IMR-90 (cell line): Measurements from ENCODE around the gene OFD1. TPM values are rescaled to one million over a fixed set of nuclear protein-coding genes. Genes with fewer than 3 reads are reported as not detected.

ENCODE experiments used
- ATAC-seq: fragments of 200-7000 bp; cut with Tn5 transposase; 2 replicates; pipeline ENCODE4 v1.9.1; 2020; ENCODE audit warnings: low read depth, mild to moderate bottlenecking, moderate library complexity
- BruUV-seq: library from RNA; stranded (reverse); fragments of 400-500 nt; replicated peaks from 2 replicates; lab custom pipeline; 2021; lab: Mats Ljungman, UMichigan
- CTCF ChIA-PET: fragments of 300-600 bp; formaldehyde crosslinking; extraction: SDS; loops from one replicate; lab custom pipeline; 2021; ENCODE audit warnings: antibody characterized with exemption; lab: Yijun Ruan, JAX
- POLR2A ChIA-PET: fragments of 300-600 bp; sonication (Branson Sonifier 250); formaldehyde crosslinking; loops from one replicate; lab custom pipeline; 2022; ENCODE audit warnings: antibody characterized with exemption; ENCODE audit not compliant: unreplicated experiment; lab: Charles Lee
- DNase-seq: peaks from one replicate; pipeline ENCODE4 v3.0.0; 2013
- H2AFZ ChIP-seq: replicated peaks from 2 replicates; pipeline ENCODE3; 2013; ENCODE audit warnings: low read length, mild to moderate bottlenecking; ENCODE audit not compliant: poor library complexity
- H2AK5ac ChIP-seq: 2 replicates; pipeline ENCODE4 v1.6.1; 2013; ENCODE audit warnings: low read depth, low read length, inconsistent platforms
- H2AK9ac ChIP-seq: replicated peaks from 2 replicates; pipeline ENCODE3; 2013; ENCODE audit warnings: mild to moderate bottlenecking, low read depth, low read length, moderate library complexity; ENCODE audit not compliant: poor library complexity
- H2BK120ac ChIP-seq: 2 replicates; pipeline ENCODE4 v1.6.1; 2013; ENCODE audit warnings: low read depth, low read length, inconsistent platforms
- H2BK15ac ChIP-seq: 3 replicates; pipeline ENCODE4 v1.6.1; 2013; ENCODE audit warnings: low read depth, low read length, inconsistent platforms
- H2BK20ac ChIP-seq: 2 replicates; pipeline ENCODE4 v1.6.1; 2013; ENCODE audit warnings: low read depth, mild to moderate bottlenecking, inconsistent platforms, low read length, moderate library complexity
- H2BK5ac ChIP-seq: 2 replicates; pipeline ENCODE4 v1.6.1; 2013; ENCODE audit warnings: mild to moderate bottlenecking, low read depth, low read length, inconsistent platforms; ENCODE audit not compliant: poor library complexity, severe bottlenecking
- H3K14ac ChIP-seq: replicated peaks from 2 replicates; pipeline ENCODE4 v1.6.1; 2013; ENCODE audit warnings: low read depth, low read length, inconsistent platforms
- H3K18ac ChIP-seq: 2 replicates; pipeline ENCODE4 v1.6.1; 2013; ENCODE audit warnings: low read depth, low read length, control low read depth
- H3K23ac ChIP-seq: 2 replicates; pipeline ENCODE4 v1.6.1; 2013; ENCODE audit warnings: low read depth, low read length, inconsistent platforms
- H3K27ac ChIP-seq: 2 replicates; pipeline ENCODE4 v1.5.1; 2013; ENCODE audit warnings: mild to moderate bottlenecking, control low read depth, low read length; ENCODE audit not compliant: insufficient read depth
- H3K27me3 ChIP-seq: 2 replicates; pipeline ENCODE4 v1.6.1; 2013; ENCODE audit warnings: low read length; ENCODE audit not compliant: control insufficient read depth, insufficient read depth
- H3K36me3 ChIP-seq: 2 replicates; pipeline ENCODE4 v1.6.1; 2013; ENCODE audit warnings: low read length, mixed read lengths; ENCODE audit not compliant: control insufficient read depth, insufficient read depth
- H3K4ac ChIP-seq: 2 replicates; pipeline ENCODE4 v1.6.1; 2013; ENCODE audit warnings: low read depth, low read length, inconsistent platforms
- H3K4me1 ChIP-seq: 2 replicates; pipeline ENCODE4 v1.6.1; 2013; ENCODE audit warnings: low read length, mixed read lengths; ENCODE audit not compliant: control insufficient read depth, insufficient read depth
- H3K4me2 ChIP-seq: 2 replicates; pipeline ENCODE4 v1.6.1; 2013; ENCODE audit warnings: low read depth, mild to moderate bottlenecking, control low read depth, low read length, moderate library complexity
- H3K4me3 ChIP-seq: 2 replicates; pipeline ENCODE4 v1.5.1; 2013; ENCODE audit warnings: low read depth, mild to moderate bottlenecking, control low read depth, low read length, moderate library complexity; ENCODE audit not compliant: insufficient read depth
- H3K56ac ChIP-seq: 2 replicates; pipeline ENCODE4 v1.6.1; 2013; ENCODE audit warnings: low read length, inconsistent platforms; ENCODE audit not compliant: insufficient read depth; ENCODE audit errors: extremely low read depth
- H3K79me1 ChIP-seq, 2 experiments: 2 replicates each; pipeline ENCODE4 v1.6.1; 2013; ENCODE audit warnings: low read length in 2 of 2, inconsistent platforms in 1 of 2, low read depth in 1 of 2
- H3K9ac ChIP-seq: 2 replicates; pipeline ENCODE4 v1.6.1; 2013; ENCODE audit warnings: low read depth, low read length, control low read depth
- H3K9me1 ChIP-seq: 2 replicates; pipeline ENCODE4 v1.6.1; 2013; ENCODE audit warnings: low read length, inconsistent platforms; ENCODE audit not compliant: insufficient read depth
- H3K9me3 ChIP-seq: 2 replicates; pipeline ENCODE4 v1.6.1; 2013; ENCODE audit warnings: low read length; ENCODE audit not compliant: control insufficient read depth, insufficient read depth
- H4K20me1 ChIP-seq: 2 replicates; pipeline ENCODE4 v1.6.1; 2013; ENCODE audit warnings: low read length, inconsistent platforms; ENCODE audit not compliant: insufficient read depth
- H4K5ac ChIP-seq: 2 replicates; pipeline ENCODE4 v1.6.1; 2013; ENCODE audit warnings: mild to moderate bottlenecking, low read depth, low read length, control low read depth
- H4K8ac ChIP-seq, 2 experiments: 2 replicates each; pipeline ENCODE4 v1.6.1; 2013; ENCODE audit warnings: low read depth in 2 of 2, low read length in 2 of 2, control low read depth in 1 of 2, inconsistent platforms in 1 of 2
- H4K91ac ChIP-seq: 2 replicates; pipeline ENCODE4 v1.6.1; 2013; ENCODE audit warnings: low read depth, low read length, inconsistent platforms; ENCODE audit not compliant: insufficient read depth
- BHLHE40 ChIP-seq: fragments of 150-350 bp; IDR thresholded peaks from 2 replicates; pipeline ENCODE4 v1.6.1; 2016; ENCODE audit warnings: mild to moderate bottlenecking, low read depth, low read length
- CEBPB ChIP-seq: IDR thresholded peaks from 2 replicates; pipeline ENCODE4 v1.6.1; 2012; ENCODE audit warnings: low read depth, low read length, improper control_type of control experiment
- CHD1 ChIP-seq: IDR thresholded peaks from 2 replicates; pipeline ENCODE4 v1.6.1; 2012; ENCODE audit warnings: low read depth, low read length, improper control_type of control experiment
- FOS ChIP-seq: fragments of 150-350 bp; IDR thresholded peaks from 2 replicates; pipeline ENCODE4 v1.6.1; 2016; ENCODE audit warnings: low read depth, low read length
- MAFK ChIP-seq: IDR thresholded peaks from 2 replicates; pipeline ENCODE4 v1.6.1; 2012; ENCODE audit warnings: low read depth, low read length, improper control_type of control experiment
- MXI1 ChIP-seq: IDR thresholded peaks from 2 replicates; pipeline ENCODE4 v1.6.1; 2012; ENCODE audit warnings: low read depth, mild to moderate bottlenecking, low read length, moderate library complexity, borderline replicate concordance
- NFE2L2 ChIP-seq: fragments of 150-350 bp; IDR thresholded peaks from 2 replicates; pipeline ENCODE4 v1.6.1; 2016; ENCODE audit warnings: low read depth, mild to moderate bottlenecking, low read length
- POLR2A ChIP-seq: IDR thresholded peaks from 2 replicates; pipeline ENCODE4 v1.6.1; 2012; ENCODE audit warnings: mild to moderate bottlenecking, low read depth, low read length
- RAD21 ChIP-seq: IDR thresholded peaks from 2 replicates; pipeline ENCODE4 v1.6.1; 2012; ENCODE audit warnings: low read length, improper control_type of control experiment
- RCOR1 ChIP-seq: IDR thresholded peaks from 2 replicates; pipeline ENCODE4 v1.6.1; 2012; ENCODE audit warnings: mild to moderate bottlenecking, low read length, improper control_type of control experiment; ENCODE audit not compliant: insufficient replicate concordance
- RFX5 ChIP-seq: IDR thresholded peaks from 2 replicates; pipeline ENCODE4 v1.8.0; 2012; ENCODE audit warnings: low read depth, mild to moderate bottlenecking, low read length, moderate library complexity
- SMC3 ChIP-seq: fragments of 150-350 bp; IDR thresholded peaks from 2 replicates; pipeline ENCODE4 v1.6.1; 2016; ENCODE audit warnings: low read depth, mild to moderate bottlenecking, antibody characterized with exemption, low read length, moderate library complexity
- WGBS, 2 experiments: methylation state at CpG; one replicate each; pipeline versions ENCODE4 v1.1.5 to v1.1.7; 2013; ENCODE audit warnings: missing lambda C conversion rate in 2 of 2; ENCODE audit not compliant: insufficient read length in 1 of 2; ENCODE audit errors: extremely low coverage in 2 of 2; 5-methylcytosine and 5-hydroxymethylcytosine counted together
- dilution Hi-C: fragments of 300-500 bp; cut with HindIII; formaldehyde crosslinking; loops from one replicate; pipeline ENCODE4 v1.14.3; 2018; ENCODE audit warnings: low sequenced_read_pairs; ENCODE audit not compliant: unreplicated experiment
- in situ Hi-C: fragments of 300-500 bp; cut with MboI; formaldehyde crosslinking; loops from 3 replicates; pipeline ENCODE4 v1.14.3; 2019; ENCODE audit warnings: low sequenced_read_pairs, inconsistent platforms, mixed read lengths
- intact Hi-C: fragments of 100-400 bp; cut with micrococcal nuclease; formaldehyde crosslinking; loops from 2 replicates; pipeline ENCODE4 v1.10.0; 2022
- polyA plus RNA-seq, 3 experiments: library from polyadenylated mRNA; depleted of rRNA; stranded (reverse); fragments of >200 nt; gene quantifications; 2 replicates each; pipeline ENCODE4 v1.2.3, GENCODE V29; 2012; ENCODE audit warnings: low replicate concordance in 1 of 3
- total RNA-seq: library from RNA; depleted of rRNA; stranded (reverse); fragments of >200 nt; gene quantifications from 2 replicates; pipeline ENCODE4 v1.2.3, GENCODE V29; 2012
- TF ChIP-seq, protein P1 (sequence below): fragments of 150-350 bp; IDR thresholded peaks from 2 replicates; pipeline ENCODE4 v1.6.1; 2017; ENCODE audit warnings: mild to moderate bottlenecking, antibody characterized with exemption, low read length, low read depth
- TF ChIP-seq, protein P2 (sequence below): conservative IDR thresholded peaks from 2 replicates; pipeline ENCODE4 v1.5.1; 2012; ENCODE audit warnings: mild to moderate bottlenecking, low read depth, low read length, improper control_type of control experiment
- TF ChIP-seq, protein P3 (sequence below): fragments of 150-350 bp; IDR thresholded peaks from 2 replicates; pipeline ENCODE4 v1.6.1; 2016; ENCODE audit warnings: low read depth, mild to moderate bottlenecking, low read length, moderate library complexity, borderline replicate concordance

The OFD1 gene
- total and polyA plus RNA-seq, 2 of the 4 experiments (the other 2 are of a cell fraction) = 8.4 to 8.6 TPM

DNA sequence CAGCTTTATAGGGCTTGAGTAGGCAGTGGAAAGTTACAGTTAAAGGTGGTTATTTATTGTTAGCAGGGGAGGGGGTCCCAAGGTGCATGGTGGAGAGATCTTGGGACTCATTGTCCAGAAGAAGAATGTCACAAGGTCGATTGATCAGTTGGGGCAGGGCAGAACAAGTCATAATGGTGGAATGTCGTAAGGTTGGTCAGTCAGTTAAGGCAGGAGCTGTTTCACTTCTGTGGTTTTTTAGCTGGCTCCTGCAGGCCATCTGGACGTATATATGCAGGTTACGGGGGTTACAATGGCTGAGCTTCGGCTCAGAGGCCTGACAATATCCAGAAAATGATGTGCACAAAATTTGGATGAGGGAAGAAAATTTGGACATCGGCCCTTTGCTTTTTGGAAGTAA is 7.1 kb downstream of the OFD1 start:
- Histone ChIP-seq H3K23ac (no peak overlapping the region), H2BK5ac (no peak overlapping the region), H4K91ac (no peak overlapping the region), H3K14ac (no peak overlapping the region), H4K20me1 (no peaks in the 10 kb centered on the region), H2BK15ac (no peak overlapping the region), H3K9me3 (no peaks in the 10 kb centered on the region), H3K27me3 (no peaks in the 10 kb centered on the region), H2AK5ac (no peak overlapping the region), H3K4me2 (no peak overlapping the region), H3K4me1 (no peaks in the 10 kb centered on the region), H3K27ac (no peak overlapping the region), H2BK120ac (no peak overlapping the region), H3K9ac (no peak overlapping the region), H3K36me3 (peaks cover 4% of the 10 kb centered on the region), H3K4me3 (no peak overlapping the region), H2AK9ac (no peak overlapping the region), H2AFZ (no peak overlapping the region), H3K9me1 (no peaks in the 10 kb centered on the region), H4K5ac (no peak overlapping the region), H3K4ac (no peak overlapping the region), H4K8ac (no peak overlapping the region), H3K18ac (no peak overlapping the region), H2BK20ac (no peak overlapping the region), H3K56ac (no peak overlapping the region), H3K79me1 (peaks cover 0 to 2% of the 10 kb centered on the region in 2 experiments; a peak in 2 of 4 replicates)
- in situ Hi-C loops (loop anchor here (10.0 to 25.0 kb wide), 2 partner anchors 227 to 779 kb away; no protein-coding TSS in a partner anchor), intact Hi-C loops (loop anchor here (10.0 kb wide), 1 partner anchor 927 kb away; no protein-coding TSS in a partner anchor), dilution Hi-C loops (no loop called here)
- ATAC-seq = no peak
- 73% methylated on average over 3 of the region's 6 CpGs; no CpG with 5 or more reads in 1 of the 2 experiments for WGBS, 2 experiments
- no peak for DNase-seq
- ChIA-PET CTCF (no interaction called here), POLR2A (no interaction called here)
- no peak for TF ChIP-seq RCOR1
- TF ChIP-seq, protein P1, sequence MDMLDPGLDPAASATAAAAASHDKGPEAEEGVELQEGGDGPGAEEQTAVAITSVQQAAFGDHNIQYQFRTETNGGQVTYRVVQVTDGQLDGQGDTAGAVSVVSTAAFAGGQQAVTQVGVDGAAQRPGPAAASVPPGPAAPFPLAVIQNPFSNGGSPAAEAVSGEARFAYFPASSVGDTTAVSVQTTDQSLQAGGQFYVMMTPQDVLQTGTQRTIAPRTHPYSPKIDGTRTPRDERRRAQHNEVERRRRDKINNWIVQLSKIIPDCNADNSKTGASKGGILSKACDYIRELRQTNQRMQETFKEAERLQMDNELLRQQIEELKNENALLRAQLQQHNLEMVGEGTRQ = no peak
- TF ChIP-seq MXI1 = no peak
- no peak for TF ChIP-seq RAD21
- TF ChIP-seq RFX5 = no peak
- no peak for TF ChIP-seq POLR2A
- no peak for TF ChIP-seq NFE2L2
- no peak for TF ChIP-seq SMC3
- TF ChIP-seq, protein P2, sequence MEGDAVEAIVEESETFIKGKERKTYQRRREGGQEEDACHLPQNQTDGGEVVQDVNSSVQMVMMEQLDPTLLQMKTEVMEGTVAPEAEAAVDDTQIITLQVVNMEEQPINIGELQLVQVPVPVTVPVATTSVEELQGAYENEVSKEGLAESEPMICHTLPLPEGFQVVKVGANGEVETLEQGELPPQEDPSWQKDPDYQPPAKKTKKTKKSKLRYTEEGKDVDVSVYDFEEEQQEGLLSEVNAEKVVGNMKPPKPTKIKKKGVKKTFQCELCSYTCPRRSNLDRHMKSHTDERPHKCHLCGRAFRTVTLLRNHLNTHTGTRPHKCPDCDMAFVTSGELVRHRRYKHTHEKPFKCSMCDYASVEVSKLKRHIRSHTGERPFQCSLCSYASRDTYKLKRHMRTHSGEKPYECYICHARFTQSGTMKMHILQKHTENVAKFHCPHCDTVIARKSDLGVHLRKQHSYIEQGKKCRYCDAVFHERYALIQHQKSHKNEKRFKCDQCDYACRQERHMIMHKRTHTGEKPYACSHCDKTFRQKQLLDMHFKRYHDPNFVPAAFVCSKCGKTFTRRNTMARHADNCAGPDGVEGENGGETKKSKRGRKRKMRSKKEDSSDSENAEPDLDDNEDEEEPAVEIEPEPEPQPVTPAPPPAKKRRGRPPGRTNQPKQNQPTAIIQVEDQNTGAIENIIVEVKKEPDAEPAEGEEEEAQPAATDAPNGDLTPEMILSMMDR = no peak
- TF ChIP-seq FOS = no peak
- TF ChIP-seq, protein P3, sequence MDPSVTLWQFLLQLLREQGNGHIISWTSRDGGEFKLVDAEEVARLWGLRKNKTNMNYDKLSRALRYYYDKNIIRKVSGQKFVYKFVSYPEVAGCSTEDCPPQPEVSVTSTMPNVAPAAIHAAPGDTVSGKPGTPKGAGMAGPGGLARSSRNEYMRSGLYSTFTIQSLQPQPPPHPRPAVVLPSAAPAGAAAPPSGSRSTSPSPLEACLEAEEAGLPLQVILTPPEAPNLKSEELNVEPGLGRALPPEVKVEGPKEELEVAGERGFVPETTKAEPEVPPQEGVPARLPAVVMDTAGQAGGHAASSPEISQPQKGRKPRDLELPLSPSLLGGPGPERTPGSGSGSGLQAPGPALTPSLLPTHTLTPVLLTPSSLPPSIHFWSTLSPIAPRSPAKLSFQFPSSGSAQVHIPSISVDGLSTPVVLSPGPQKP = no peak
- TF ChIP-seq CEBPB = no peak
- TF ChIP-seq CHD1 = no peak
- TF ChIP-seq BHLHE40 = no peak
- TF ChIP-seq MAFK = no peak
- no TSS peak for BruUV-seq
